HEK293T (cell line): ENCODE results near the gene TOM1L1.

ENCODE experiments used
- CTCF ChIA-PET: fragments of 350-600 bp; formaldehyde crosslinking; extraction: SDS; loops from one replicate; lab custom pipeline; 2021; ENCODE audit warnings: antibody characterized with exemption, inconsistent platforms; lab: Yijun Ruan, JAX
- POLR2A ChIA-PET: fragments of 350-600 bp; formaldehyde crosslinking; extraction: SDS; loops from one replicate; lab custom pipeline; 2020; ENCODE audit warnings: antibody characterized with exemption, inconsistent platforms; lab: Yijun Ruan, JAX
- DNase-seq: peaks from one replicate; pipeline ENCODE4 v3.0.0; 2012; ENCODE audit warnings: mixed read lengths; ENCODE audit errors: extremely low spot score
- ARNT ChIP-seq: fragments of 450-650 bp; IDR thresholded peaks from 2 replicates; pipeline ENCODE4 v1.6.1; 2017; ENCODE audit warnings: mild to moderate bottlenecking
- BHLHE40 ChIP-seq: fragments of 450-650 bp; IDR thresholded peaks from 2 replicates; pipeline ENCODE4 v1.6.1; 2016; ENCODE audit warnings: mild to moderate bottlenecking, moderate library complexity, borderline replicate concordance
- CTBP1 ChIP-seq: fragments of 450-650 bp; IDR thresholded peaks from 2 replicates; pipeline ENCODE4 v1.6.1; 2016; ENCODE audit warnings: borderline replicate concordance
- ELF4 ChIP-seq: fragments of 450-650 bp; IDR thresholded peaks from 2 replicates; pipeline ENCODE4 v1.6.1; 2017; ENCODE audit warnings: antibody characterized with exemption
- FOXA1 ChIP-seq: fragments of 450-650 bp; IDR thresholded peaks from 2 replicates; pipeline ENCODE4 v1.6.1; 2016; ENCODE audit warnings: mild to moderate bottlenecking
- FOXK2 ChIP-seq: fragments of 450-650 bp; IDR thresholded peaks from 2 replicates; pipeline ENCODE4 v1.6.1; 2016; ENCODE audit warnings: mild to moderate bottlenecking
- FOXM1 ChIP-seq: fragments of 450-650 bp; IDR thresholded peaks from 2 replicates; pipeline ENCODE4 v1.6.1; 2017; ENCODE audit warnings: mild to moderate bottlenecking, borderline replicate concordance
- HDGF ChIP-seq: fragments of 450-650 bp; IDR thresholded peaks from 2 replicates; pipeline ENCODE4 v1.6.1; 2017; ENCODE audit warnings: antibody characterized with exemption, borderline replicate concordance
- L3MBTL2 ChIP-seq: fragments of 450-650 bp; conservative IDR thresholded peaks from 2 replicates; pipeline ENCODE4 v1.6.1; 2016; ENCODE audit warnings: mild to moderate bottlenecking
- LEF1 ChIP-seq: fragments of 450-650 bp; IDR thresholded peaks from 2 replicates; pipeline ENCODE4 v1.6.1; 2017; ENCODE audit warnings: mild to moderate bottlenecking, borderline replicate concordance
- NFRKB ChIP-seq: fragments of 450-650 bp; IDR thresholded peaks from 2 replicates; pipeline ENCODE4 v1.6.1; 2016; ENCODE audit warnings: mild to moderate bottlenecking, moderate library complexity
- PKNOX1 ChIP-seq: fragments of 450-650 bp; IDR thresholded peaks from 2 replicates; pipeline ENCODE4 v1.6.1; 2016
- SP1 ChIP-seq: fragments of 450-650 bp; IDR thresholded peaks from 2 replicates; pipeline ENCODE4 v1.6.1; 2017
- SUZ12 ChIP-seq: fragments of 450-650 bp; IDR thresholded peaks from 2 replicates; pipeline ENCODE4 v1.6.1; 2016; ENCODE audit warnings: mild to moderate bottlenecking
- TARDBP ChIP-seq: fragments of 450-650 bp; IDR thresholded peaks from 2 replicates; pipeline ENCODE4 v1.6.1; 2016
- ZNF384 ChIP-seq: fragments of 450-650 bp; IDR thresholded peaks from 2 replicates; pipeline ENCODE4 v1.6.1; 2016

Gene TOM1L1

GRCh38 chr17:54916721-54917120, 16.1 kb downstream of the TOM1L1 start:
- DNase-seq: no peak
- TF ChIP-seq ELF4: no peak
- TF ChIP-seq HDGF: no peak
- no peak for TF ChIP-seq NFRKB
- no peak for TF ChIP-seq CTBP1
- no peak for TF ChIP-seq TARDBP
- no peak for TF ChIP-seq PKNOX1
- TF ChIP-seq SUZ12: no peak
- no peak for TF ChIP-seq ARNT
- no peak for TF ChIP-seq BHLHE40
- TF ChIP-seq L3MBTL2: no peak
- TF ChIP-seq FOXA1: no peak
- no peak for TF ChIP-seq FOXK2
- no peak for TF ChIP-seq FOXM1
- no peak for TF ChIP-seq ZNF384
- no peak for TF ChIP-seq LEF1
- no peak for TF ChIP-seq SP1
- CTCF ChIA-PET: no interaction called here
- POLR2A ChIA-PET: no interaction called here

GRCh38 chr17:54919425-54919824, 18.8 kb downstream of the TOM1L1 start:
- ChIA-PET POLR2A (no interaction called here), CTCF (no interaction called here)
- TF ChIP-seq PKNOX1 (no peak), L3MBTL2 (no peak), CTBP1 (no peak), SUZ12 (no peak), ZNF384 (no peak), FOXM1 (no peak), SP1 (no peak), BHLHE40 (no peak), HDGF (no peak), ARNT (no peak), ELF4 (no peak), FOXK2 (no peak), FOXA1 (no peak)
- no peak for DNase-seq

GRCh38 chr17:54920819-54921218, 20.2 kb downstream of the TOM1L1 start:
- ChIA-PET CTCF (no interaction called here), POLR2A (no interaction called here)
- TF ChIP-seq FOXK2 (no peak), NFRKB (no peak), ZNF384 (no peak), ARNT (no peak), SP1 (no peak), ELF4 (no peak), CTBP1 (no peak), FOXA1 (no peak), BHLHE40 (no peak), TARDBP (no peak), PKNOX1 (no peak), L3MBTL2 (no peak), FOXM1 (no peak), LEF1 (no peak), HDGF (no peak), SUZ12 (no peak)
- DNase-seq: no peak

GRCh38 chr17:54924405-54924804, 23.8 kb downstream of the TOM1L1 start:
- POLR2A ChIA-PET: no interaction called here
- CTCF ChIA-PET: no interaction called here
- no peak for TF ChIP-seq PKNOX1
- TF ChIP-seq ZNF384: no peak
- no peak for TF ChIP-seq FOXM1
- no peak for TF ChIP-seq CTBP1
- no peak for TF ChIP-seq TARDBP
- no peak for TF ChIP-seq BHLHE40
- no peak for TF ChIP-seq FOXK2
- TF ChIP-seq ELF4: no peak
- TF ChIP-seq SP1: no peak
- no peak for TF ChIP-seq HDGF
- no peak for TF ChIP-seq NFRKB
- no peak for TF ChIP-seq L3MBTL2
- no peak for TF ChIP-seq LEF1
- no peak for DNase-seq

GRCh38 chr17:54927525-54927924, 26.9 kb downstream of the TOM1L1 start:
- TF ChIP-seq ZNF384 (no peak), LEF1 (no peak), PKNOX1 (no peak), FOXM1 (no peak), ELF4 (no peak), L3MBTL2 (no peak), ARNT (no peak), HDGF (no peak), SP1 (no peak), FOXK2 (no peak), TARDBP (no peak)
- ChIA-PET CTCF (no interaction called here), POLR2A (no interaction called here)
- DNase-seq: no peak
